Measurements from ENCODE around the gene SCARB1.

DNA sequence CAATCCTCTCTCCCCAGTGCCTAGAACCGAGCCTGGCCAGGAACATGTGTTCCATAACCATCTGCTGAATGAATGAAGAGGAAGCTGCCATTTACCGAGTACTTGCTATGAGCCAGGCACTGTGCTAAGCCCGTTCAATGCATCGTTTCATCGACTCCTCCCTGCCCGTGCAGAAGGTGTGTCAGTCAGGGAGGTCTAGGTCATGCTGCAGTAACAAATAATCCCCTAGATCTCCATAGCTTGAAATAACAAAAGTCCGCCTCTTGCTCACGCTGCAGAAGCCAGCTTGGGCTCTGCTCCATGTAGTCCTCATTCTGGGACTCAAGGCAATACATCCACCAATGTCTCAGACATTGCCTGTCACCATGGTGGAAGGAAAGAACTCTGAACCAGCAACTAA, 101.3 kb downstream of the SCARB1 start:
- TF ChIP-seq, protein P1, sequence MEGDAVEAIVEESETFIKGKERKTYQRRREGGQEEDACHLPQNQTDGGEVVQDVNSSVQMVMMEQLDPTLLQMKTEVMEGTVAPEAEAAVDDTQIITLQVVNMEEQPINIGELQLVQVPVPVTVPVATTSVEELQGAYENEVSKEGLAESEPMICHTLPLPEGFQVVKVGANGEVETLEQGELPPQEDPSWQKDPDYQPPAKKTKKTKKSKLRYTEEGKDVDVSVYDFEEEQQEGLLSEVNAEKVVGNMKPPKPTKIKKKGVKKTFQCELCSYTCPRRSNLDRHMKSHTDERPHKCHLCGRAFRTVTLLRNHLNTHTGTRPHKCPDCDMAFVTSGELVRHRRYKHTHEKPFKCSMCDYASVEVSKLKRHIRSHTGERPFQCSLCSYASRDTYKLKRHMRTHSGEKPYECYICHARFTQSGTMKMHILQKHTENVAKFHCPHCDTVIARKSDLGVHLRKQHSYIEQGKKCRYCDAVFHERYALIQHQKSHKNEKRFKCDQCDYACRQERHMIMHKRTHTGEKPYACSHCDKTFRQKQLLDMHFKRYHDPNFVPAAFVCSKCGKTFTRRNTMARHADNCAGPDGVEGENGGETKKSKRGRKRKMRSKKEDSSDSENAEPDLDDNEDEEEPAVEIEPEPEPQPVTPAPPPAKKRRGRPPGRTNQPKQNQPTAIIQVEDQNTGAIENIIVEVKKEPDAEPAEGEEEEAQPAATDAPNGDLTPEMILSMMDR (IDR thresholded peaks at IDR 0.05): no peak
- TF ChIP-seq POLR2A (IDR thresholded peaks at IDR 0.05): no peak

All from right lobe of liver (tissue), 4 donors.